ENCODE measurements around the gene RBM45.

RBM45 gene

DNA sequence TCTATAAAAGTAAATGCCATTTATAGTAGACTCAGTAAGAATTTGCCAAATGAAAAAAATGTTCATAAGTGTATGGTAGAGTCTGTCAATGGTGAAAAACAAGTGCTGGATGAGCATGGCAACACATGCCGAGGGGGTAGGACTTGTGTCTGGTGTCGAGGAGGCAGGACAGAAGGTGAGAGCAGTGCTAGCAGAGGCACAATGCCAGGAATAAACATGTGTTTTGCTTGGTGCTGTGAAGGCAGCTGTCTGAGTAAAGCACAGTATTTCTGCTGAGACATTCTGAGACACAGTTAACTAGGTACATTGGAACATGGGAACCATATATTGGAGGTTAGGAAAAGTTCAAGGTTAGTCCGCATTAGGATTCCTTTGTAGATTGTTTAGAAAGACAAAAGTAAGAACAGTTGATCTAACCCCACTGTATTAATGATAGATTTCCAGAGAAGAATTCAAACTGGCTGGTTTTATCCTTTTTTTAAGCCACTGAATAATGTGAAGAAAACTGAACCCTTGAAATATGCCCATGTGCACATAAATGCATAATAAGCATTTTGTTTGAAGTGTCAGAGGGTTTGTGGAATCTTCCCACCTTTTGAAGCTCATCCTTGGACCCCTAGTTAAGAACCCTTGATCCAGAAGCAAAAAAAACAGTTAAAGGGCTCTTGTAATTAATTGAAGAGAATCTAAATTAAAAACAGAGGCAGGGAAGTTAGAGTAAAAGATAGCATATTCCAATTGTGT is 7.1 kb downstream of the RBM45 start:
- no peak for TF ChIP-seq EZH2phosphoT487 (conservative IDR thresholded peaks at IDR 0.05; ENCODE audit: low read length)
- TF ChIP-seq, protein P1, sequence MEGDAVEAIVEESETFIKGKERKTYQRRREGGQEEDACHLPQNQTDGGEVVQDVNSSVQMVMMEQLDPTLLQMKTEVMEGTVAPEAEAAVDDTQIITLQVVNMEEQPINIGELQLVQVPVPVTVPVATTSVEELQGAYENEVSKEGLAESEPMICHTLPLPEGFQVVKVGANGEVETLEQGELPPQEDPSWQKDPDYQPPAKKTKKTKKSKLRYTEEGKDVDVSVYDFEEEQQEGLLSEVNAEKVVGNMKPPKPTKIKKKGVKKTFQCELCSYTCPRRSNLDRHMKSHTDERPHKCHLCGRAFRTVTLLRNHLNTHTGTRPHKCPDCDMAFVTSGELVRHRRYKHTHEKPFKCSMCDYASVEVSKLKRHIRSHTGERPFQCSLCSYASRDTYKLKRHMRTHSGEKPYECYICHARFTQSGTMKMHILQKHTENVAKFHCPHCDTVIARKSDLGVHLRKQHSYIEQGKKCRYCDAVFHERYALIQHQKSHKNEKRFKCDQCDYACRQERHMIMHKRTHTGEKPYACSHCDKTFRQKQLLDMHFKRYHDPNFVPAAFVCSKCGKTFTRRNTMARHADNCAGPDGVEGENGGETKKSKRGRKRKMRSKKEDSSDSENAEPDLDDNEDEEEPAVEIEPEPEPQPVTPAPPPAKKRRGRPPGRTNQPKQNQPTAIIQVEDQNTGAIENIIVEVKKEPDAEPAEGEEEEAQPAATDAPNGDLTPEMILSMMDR (IDR thresholded peaks at IDR 0.05; ENCODE audit: insufficient read depth, low read length, poor library complexity, severe bottlenecking): no peak
- no peak overlapping the region for H3K9ac ChIP-seq (ENCODE audit: low read length)
- H3K9me3 ChIP-seq (ENCODE audit: insufficient read depth, low read length): no peaks in the 10 kb centered on the region
- peaks cover 27% of the 10 kb centered on the region; the same call in 1 of the 2 replicates for H3K36me3 ChIP-seq (ENCODE audit: low read length)
- H4K20me1 ChIP-seq (ENCODE audit: low read depth, low read length): no peaks in the 10 kb centered on the region
- H3K27me3 ChIP-seq (ENCODE audit: low read length): no peaks in the 10 kb centered on the region
- H3K27ac ChIP-seq (ENCODE audit: low read depth, low read length): no peak overlapping the region
- H3K4me3 ChIP-seq (ENCODE audit: insufficient read depth, low read length, poor library complexity, severe bottlenecking): no peak overlapping the region
- no peaks in the 10 kb centered on the region for H3F3A ChIP-seq (ENCODE audit: insufficient read depth)
- no peaks in the 10 kb centered on the region for H3K79me2 ChIP-seq (ENCODE audit: insufficient read depth, low read length)
- no peaks in the 10 kb centered on the region for H3K9me2 ChIP-seq (replicated peaks; ENCODE audit: insufficient read depth, low read length)
- no peak overlapping the region for H3K4me2 ChIP-seq (ENCODE audit: low read depth, low read length, poor library complexity, severe bottlenecking)
- H2AFZ ChIP-seq (ENCODE audit: low read depth, low read length, severe bottlenecking): no peak overlapping the region

DNA sequence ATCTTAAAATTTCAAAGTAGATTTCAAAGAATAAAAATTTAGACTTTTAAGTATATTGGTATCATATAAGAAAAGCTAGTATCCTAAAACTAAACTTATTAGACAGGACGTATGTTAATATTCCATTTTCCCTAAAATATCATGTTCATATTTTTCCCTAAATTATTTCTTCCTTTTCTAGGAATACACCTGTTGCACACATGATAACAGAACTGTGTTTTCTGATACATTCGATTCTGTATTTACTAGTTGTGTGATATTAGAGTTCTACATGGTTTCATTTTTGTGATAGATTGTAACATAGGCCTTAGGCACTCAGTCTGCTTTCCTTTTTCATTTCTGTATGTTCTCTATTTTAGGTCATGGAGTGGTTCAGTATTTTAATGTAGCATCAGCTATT is 10.9 kb downstream of the RBM45 start:
- H3K36me3 ChIP-seq (ENCODE audit: low read length): peaks cover 22% of the 10 kb centered on the region; the same call in 1 of the 2 replicates
- H2AFZ ChIP-seq (ENCODE audit: low read depth, low read length, severe bottlenecking): no peak overlapping the region
- no peaks in the 10 kb centered on the region for H4K20me1 ChIP-seq (ENCODE audit: low read depth, low read length)
- H3K27me3 ChIP-seq (ENCODE audit: low read length): no peaks in the 10 kb centered on the region
- H3K9me2 ChIP-seq (replicated peaks; ENCODE audit: insufficient read depth, low read length): no peaks in the 10 kb centered on the region
- no peak overlapping the region for H3K9ac ChIP-seq (ENCODE audit: low read length)
- H3K79me2 ChIP-seq (ENCODE audit: insufficient read depth, low read length): no peaks in the 10 kb centered on the region
- no peak overlapping the region for H3K27ac ChIP-seq (ENCODE audit: low read depth, low read length)
- TF ChIP-seq, protein P1 (IDR thresholded peaks at IDR 0.05; ENCODE audit: insufficient read depth, low read length, poor library complexity, severe bottlenecking): no peak
- no peak for TF ChIP-seq EZH2phosphoT487 (conservative IDR thresholded peaks at IDR 0.05; ENCODE audit: low read length)
- no peak overlapping the region for H3K4me3 ChIP-seq (ENCODE audit: insufficient read depth, low read length, poor library complexity, severe bottlenecking)
- H3F3A ChIP-seq (ENCODE audit: insufficient read depth): no peaks in the 10 kb centered on the region
- no peak overlapping the region for H3K4me2 ChIP-seq (ENCODE audit: low read depth, low read length, poor library complexity, severe bottlenecking)
- no peaks in the 10 kb centered on the region for H3K9me3 ChIP-seq (ENCODE audit: insufficient read depth, low read length)

DNA sequence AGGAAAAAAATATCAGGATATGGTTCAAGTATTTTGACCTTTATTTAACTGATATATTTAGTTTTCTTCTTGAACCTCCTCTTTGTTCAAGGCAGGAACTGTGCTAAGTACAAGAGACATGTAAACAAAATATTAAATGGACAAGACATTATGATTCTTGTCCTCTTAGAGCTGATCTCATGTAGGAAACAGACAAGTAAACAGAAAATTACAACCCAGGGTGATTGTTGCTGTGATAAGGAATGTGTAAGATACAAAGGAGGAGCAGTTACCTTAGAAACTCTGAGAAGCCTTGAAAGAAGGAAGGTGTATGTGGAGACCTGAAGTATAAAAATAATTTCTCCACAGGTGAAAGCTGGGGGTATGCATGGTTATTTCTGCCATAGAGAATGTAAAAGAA is 12.9 kb downstream of the RBM45 start:
- no peak for TF ChIP-seq EZH2phosphoT487 (conservative IDR thresholded peaks at IDR 0.05; ENCODE audit: low read length)
- TF ChIP-seq, protein P1 (IDR thresholded peaks at IDR 0.05; ENCODE audit: insufficient read depth, low read length, poor library complexity, severe bottlenecking): no peak
- Histone ChIP-seq H2AFZ (ENCODE audit: low read depth, low read length, severe bottlenecking) (no peak overlapping the region), H3K9me2 (replicated peaks; ENCODE audit: insufficient read depth, low read length) (no peaks in the 10 kb centered on the region), H3K79me2 (ENCODE audit: insufficient read depth, low read length) (no peaks in the 10 kb centered on the region), H3K4me2 (ENCODE audit: low read depth, low read length, poor library complexity, severe bottlenecking) (no peak overlapping the region), H3K4me3 (ENCODE audit: insufficient read depth, low read length, poor library complexity, severe bottlenecking) (no peak overlapping the region), H4K20me1 (ENCODE audit: low read depth, low read length) (no peaks in the 10 kb centered on the region), H3K27me3 (ENCODE audit: low read length) (no peaks in the 10 kb centered on the region), H3K27ac (ENCODE audit: low read depth, low read length) (no peak overlapping the region), H3K9me3 (ENCODE audit: insufficient read depth, low read length) (no peaks in the 10 kb centered on the region), H3K36me3 (ENCODE audit: low read length) (peaks cover 27% of the 10 kb centered on the region; the same call in 1 of the 2 replicates), H3F3A (ENCODE audit: insufficient read depth) (no peaks in the 10 kb centered on the region), H3K9ac (ENCODE audit: low read length) (no peak overlapping the region)

Data from SU-DHL-6 (cell line).